DND-41 (cell line): ENCODE measurements around the gene KREMEN2.

Source experiments
- CTCF ChIP-seq: IDR thresholded peaks from 2 replicates; pipeline ENCODE4 v1.5.1; 2012; ENCODE audit warnings: borderline replicate concordance, low read length, moderate library complexity, mild to moderate bottlenecking; ENCODE audit not compliant: poor library complexity, severe bottlenecking; ENCODE audit errors: extremely low read depth
- EZH2 ChIP-seq: IDR thresholded peaks from 3 replicates; pipeline ENCODE4 v1.6.1; 2012; ENCODE audit warnings: borderline replicate concordance, low read depth, mild to moderate bottlenecking, moderate library complexity, low read length, inconsistent platforms; ENCODE audit not compliant: severe bottlenecking

GRCh38 chr16:2953706-2954627, 10.1 kb upstream of the KREMEN2 start:
- TF ChIP-seq CTCF (no peak), EZH2 (no peak)
